Endothelial cell of umbilical vein (primary cell): ENCODE data around the gene MOCOS. TPM values are rescaled to one million over a fixed set of nuclear protein-coding genes. Genes with fewer than 3 reads are reported as not detected.

Experiments
- BruUV-seq: library from RNA; stranded (reverse); fragments of 400-500 nt; replicated peaks from 2 replicates; lab custom pipeline; 2021; lab: Mats Ljungman, UMichigan
- CTCF ChIA-PET: fragments of 300-600, 350-600 bp; sonication (Branson Sonifier 250); formaldehyde crosslinking; loops from one replicate; lab custom pipeline; 2021; ENCODE audit warnings: antibody characterized with exemption, inconsistent platforms; lab: Charles Lee
- POLR2A ChIA-PET: fragments of 300-600, 350-600 bp; sonication (Branson Sonifier 250); formaldehyde crosslinking; loops from one replicate; lab custom pipeline; 2021; ENCODE audit warnings: antibody characterized with exemption, inconsistent platforms; lab: Charles Lee
- DNase-seq: peaks from one replicate; pipeline ENCODE4 v3.0.0-alpha.2; 2011; ENCODE audit warnings: low read depth, low spot score
- FAIRE-seq: peaks from 2 replicates; lab custom pipeline; 2011; peaks lifted over from hg19 to GRCh38; lab: Jason Lieb, UNC
- H2AFZ ChIP-seq: 2 replicates; pipeline ENCODE4 v1.6.0; 2012; ENCODE audit warnings: low read depth, low read length, control low read depth, inconsistent platforms
- H3K27ac ChIP-seq: 2 replicates; pipeline ENCODE4 v1.5.1; 2011; ENCODE audit warnings: low read depth, mild to moderate bottlenecking, control low read depth, low read length, moderate library complexity; ENCODE audit not compliant: insufficient read depth
- H3K27me3 ChIP-seq, 2 experiments: 2 replicates each; pipeline versions ENCODE4 v1.6.0 to v1.6.1; 2011; ENCODE audit warnings: low read length in 2 of 2, mixed read lengths in 1 of 2; ENCODE audit not compliant: control insufficient read depth in 2 of 2, insufficient read depth in 2 of 2
- H3K36me3 ChIP-seq, 2 experiments: 2 replicates in 1 of 2; 3 replicates in 1 of 2; pipeline ENCODE4 v1.5.1; 2011; ENCODE audit warnings: low read length in 2 of 2, mild to moderate bottlenecking in 1 of 2, moderate library complexity in 1 of 2; ENCODE audit not compliant: control insufficient read depth in 2 of 2, insufficient read depth in 2 of 2; ENCODE audit errors: extremely low read depth in 1 of 2
- H3K4me1 ChIP-seq: 3 replicates; pipeline ENCODE4 v1.5.1; 2011; ENCODE audit warnings: mild to moderate bottlenecking, low read length; ENCODE audit not compliant: control insufficient read depth, insufficient read depth; ENCODE audit errors: extremely low read depth
- H3K4me2 ChIP-seq: 2 replicates; pipeline ENCODE4 v1.6.1; 2011; ENCODE audit warnings: low read length, control low read depth, mixed read lengths; ENCODE audit not compliant: insufficient read depth
- H3K4me3 ChIP-seq, 3 experiments: fragments of 200-600 bp in 1 of 3; sonication (generic), shearing (Covaris generic) in 1 of 3; replicated peaks in 1 of 3; 2 replicates each; pipeline ENCODE4 v1.5.1; 2011 to 2016; ENCODE audit warnings: control low read depth in 3 of 3, low read length in 3 of 3, mild to moderate bottlenecking in 2 of 3, inconsistent platforms in 1 of 3, low read depth in 1 of 3, moderate library complexity in 1 of 3; ENCODE audit not compliant: insufficient read depth in 1 of 3
- H3K79me2 ChIP-seq: 2 replicates; pipeline ENCODE4 v1.6.0; 2012; ENCODE audit warnings: low read length, inconsistent platforms; ENCODE audit not compliant: control insufficient read depth, insufficient read depth
- H3K9ac ChIP-seq: replicated peaks from 2 replicates; pipeline ENCODE3; 2011; ENCODE audit warnings: low read length, control low read depth; ENCODE audit not compliant: insufficient read depth; ENCODE audit errors: extremely low read depth
- H3K9me1 ChIP-seq: replicated peaks from 3 replicates; pipeline ENCODE4 v1.6.0; 2011; ENCODE audit warnings: mild to moderate bottlenecking, low read length; ENCODE audit not compliant: control insufficient read depth, insufficient read depth; ENCODE audit errors: extremely low read depth
- H3K9me3 ChIP-seq: replicated peaks from 2 replicates; pipeline ENCODE4 v1.5.1; 2012; ENCODE audit warnings: low read length, inconsistent platforms; ENCODE audit not compliant: control insufficient read depth, insufficient read depth
- H4K20me1 ChIP-seq: replicated peaks from 2 replicates; pipeline ENCODE3; 2011; ENCODE audit warnings: mild to moderate bottlenecking, low read length; ENCODE audit not compliant: control insufficient read depth, insufficient read depth; ENCODE audit errors: extremely low read depth
- FOS ChIP-seq: IDR thresholded peaks from 2 replicates; pipeline ENCODE4 v1.6.1; 2011; ENCODE audit warnings: mild to moderate bottlenecking, low read length, moderate library complexity, borderline replicate concordance; ENCODE audit not compliant: insufficient read depth
- GATA2 ChIP-seq: IDR thresholded peaks from 2 replicates; pipeline ENCODE4 v1.7.0; 2011; ENCODE audit warnings: low read depth, mild to moderate bottlenecking, moderate library complexity, mixed read lengths, low read length; ENCODE audit not compliant: insufficient read length, insufficient read depth
- MYC ChIP-seq: IDR thresholded peaks from one replicate; pipeline ENCODE4 v1.6.1; 2011; ENCODE audit warnings: mild to moderate bottlenecking, low read depth, low read length
- POLR2A ChIP-seq: IDR thresholded peaks from 2 replicates; pipeline ENCODE4 v1.6.1; 2012; ENCODE audit warnings: low read depth, mild to moderate bottlenecking, control low read depth, low read length
- POLR2AphosphoS5 ChIP-seq: IDR thresholded peaks from 2 replicates; pipeline ENCODE4 v1.6.1; 2012; ENCODE audit warnings: low read depth, mild to moderate bottlenecking, control low read depth, low read length, moderate library complexity; ENCODE audit not compliant: insufficient read depth
- dilution Hi-C: fragments of 300-500 bp; cut with MboI; formaldehyde crosslinking; loops from one replicate; pipeline ENCODE4 v1.15.0; 2019; ENCODE audit warnings: low sequenced_read_pairs; ENCODE audit not compliant: extremely low pct_ligation_motif_present
- intact Hi-C: fragments of 100-400 bp; cut with micrococcal nuclease; formaldehyde crosslinking; loops from one replicate; pipeline ENCODE4 v1.10.0; 2022
- polyA plus RNA-seq, 4 experiments: library from polyadenylated mRNA; depleted of rRNA in 3 of 4; stranded (reverse) in 3 of 4; unstranded in 1 of 4; fragments of >200 nt; gene quantifications; 2 replicates each; pipeline versions ENCODE4 v1.2.1 to v1.2.3, GENCODE V29; 2011 to 2012; ENCODE audit warnings: missing spikeins in 1 of 4
- total RNA-seq: library from RNA; stranded (reverse); gene quantifications from 2 replicates; pipeline ENCODE4 v1.2.3, GENCODE V29; 2021
- TF ChIP-seq, protein P1 (sequence below): IDR thresholded peaks from 2 replicates; pipeline ENCODE4 v1.6.1; 2011; ENCODE audit not compliant: insufficient read depth, insufficient read length
- TF ChIP-seq, protein P2 (sequence below), 2 donors: IDR thresholded peaks; 1 replicate in 1 of 2; 2 replicates in 1 of 2; pipeline ENCODE4 v1.5.1; 2011; ENCODE audit warnings: low read length in 2 of 2, mild to moderate bottlenecking in 2 of 2, moderate library complexity in 2 of 2, control low read depth in 1 of 2, inconsistent platforms in 1 of 2, low read depth in 1 of 2; ENCODE audit not compliant: insufficient read depth in 1 of 2; ENCODE audit errors: extremely low read depth in 1 of 2

The MOCOS gene
- total and polyA plus RNA-seq, 2 donors (not counting 3 experiments of a cell fraction or from before 2014, with no cell fraction given): 0.18 to 0.88 TPM

DNA sequence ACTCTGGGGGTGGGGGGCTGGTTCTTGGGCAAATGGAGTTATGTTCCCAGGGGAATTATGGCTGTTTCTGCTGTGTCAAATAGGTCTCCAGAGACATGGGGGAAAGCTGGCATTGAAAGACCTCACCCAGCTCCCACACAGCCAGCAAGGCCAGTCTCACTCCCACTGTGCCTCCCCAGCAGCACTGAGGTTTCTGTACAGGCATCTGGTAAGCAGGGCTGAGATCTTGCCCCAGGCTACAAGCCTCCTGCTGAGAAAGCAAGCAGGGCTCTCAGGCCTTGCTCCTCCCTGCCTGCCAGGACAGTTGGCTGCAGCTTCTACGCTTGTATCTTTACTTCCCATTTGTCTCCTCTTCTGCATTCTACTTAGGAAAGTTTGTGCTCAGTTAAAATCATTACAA lies 59.7 kb downstream of the MOCOS start:
- FAIRE-seq: no peak
- H3K9ac ChIP-seq: no peak overlapping the region
- POLR2A ChIA-PET: no interaction called here
- peaks cover 2 to 4% of the 10 kb centered on the region in 2 experiments for H3K27me3 ChIP-seq
- dilution Hi-C loops: no loop called here
- CTCF ChIA-PET: interaction anchor here (0.7 kb wide), 1 partner anchor 174 kb away, joined by 3 read pairs; no protein-coding TSS in a partner anchor
- TF ChIP-seq GATA2 (no peak), FOS (no peak), POLR2A (no peak), POLR2AphosphoS5 (no peak), MYC (no peak)
- TF ChIP-seq, protein P1, sequence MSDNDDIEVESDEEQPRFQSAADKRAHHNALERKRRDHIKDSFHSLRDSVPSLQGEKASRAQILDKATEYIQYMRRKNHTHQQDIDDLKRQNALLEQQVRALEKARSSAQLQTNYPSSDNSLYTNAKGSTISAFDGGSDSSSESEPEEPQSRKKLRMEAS: no peak
- TF ChIP-seq, protein P2, sequence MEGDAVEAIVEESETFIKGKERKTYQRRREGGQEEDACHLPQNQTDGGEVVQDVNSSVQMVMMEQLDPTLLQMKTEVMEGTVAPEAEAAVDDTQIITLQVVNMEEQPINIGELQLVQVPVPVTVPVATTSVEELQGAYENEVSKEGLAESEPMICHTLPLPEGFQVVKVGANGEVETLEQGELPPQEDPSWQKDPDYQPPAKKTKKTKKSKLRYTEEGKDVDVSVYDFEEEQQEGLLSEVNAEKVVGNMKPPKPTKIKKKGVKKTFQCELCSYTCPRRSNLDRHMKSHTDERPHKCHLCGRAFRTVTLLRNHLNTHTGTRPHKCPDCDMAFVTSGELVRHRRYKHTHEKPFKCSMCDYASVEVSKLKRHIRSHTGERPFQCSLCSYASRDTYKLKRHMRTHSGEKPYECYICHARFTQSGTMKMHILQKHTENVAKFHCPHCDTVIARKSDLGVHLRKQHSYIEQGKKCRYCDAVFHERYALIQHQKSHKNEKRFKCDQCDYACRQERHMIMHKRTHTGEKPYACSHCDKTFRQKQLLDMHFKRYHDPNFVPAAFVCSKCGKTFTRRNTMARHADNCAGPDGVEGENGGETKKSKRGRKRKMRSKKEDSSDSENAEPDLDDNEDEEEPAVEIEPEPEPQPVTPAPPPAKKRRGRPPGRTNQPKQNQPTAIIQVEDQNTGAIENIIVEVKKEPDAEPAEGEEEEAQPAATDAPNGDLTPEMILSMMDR (IDR thresholded peaks at IDR 0.05; ENCODE audit: extremely low read depth in 1 of 2, insufficient read depth in 1 of 2, low read depth in 1 of 2, low read length in 2 of 2): no peak
- no peaks in the 10 kb centered on the region for H3K4me1 ChIP-seq
- DNase-seq: no peak
- no TSS peak for BruUV-seq
- H3K4me2 ChIP-seq: no peak overlapping the region
- no peak overlapping the region for H3K27ac ChIP-seq
- no peak overlapping the region for H2AFZ ChIP-seq
- H3K36me3 ChIP-seq: no peaks in the 10 kb centered on the region
- H3K9me3 ChIP-seq: no peaks in the 10 kb centered on the region
- no peaks in the 10 kb centered on the region for H3K9me1 ChIP-seq
- no peaks in the 10 kb centered on the region for H4K20me1 ChIP-seq
- H3K4me3 ChIP-seq: no peak overlapping the region
- H3K79me2 ChIP-seq: no peaks in the 10 kb centered on the region
- intact Hi-C loops: no loop called here
